EL (cell line): ENCODE measurements around the gene CALHM6.
"Not testable (repeated sequence)": the region's sequence is repeated elsewhere in the genome, so short reads cannot be mapped to it uniquely, and the experiment has no call there.

Experiments
- DNase-seq: peaks from one replicate; pipeline ENCODE4 v3.0.0-alpha.2; 2016

CALHM6 gene

GRCh38 chr6:116483616-116484015 is 22.4 kb downstream of the CALHM6 start:
- no peak for DNase-seq

GRCh38 chr6:116485559-116486184 is 24.5 kb downstream of the CALHM6 start:
- DNase-seq: no peak

GRCh38 chr6:116491610-116492330 is 30.6 kb downstream of the CALHM6 start:
- no peak for DNase-seq

GRCh38 chr6:116492331-116493067 is 31.3 kb downstream of the CALHM6 start:
- DNase-seq: no peak

GRCh38 chr6:116495161-116495560 is 34.0 kb downstream of the CALHM6 start:
- not testable (repeated sequence) for DNase-seq

- DNase-seq: no peak
Observed at GRCh38 chr6:116497113-116497676, 36.0 kb downstream of the CALHM6 start.

GRCh38 chr6:116500969-116501433 is 39.8 kb downstream of the CALHM6 start:
- no peak for DNase-seq

GRCh38 chr6:116507324-116507723 is 46.1 kb downstream of the CALHM6 start:
- peak; percentile 31 for DNase-seq

- DNase-seq: no peak
Observed at GRCh38 chr6:116508527-116508926, 47.4 kb downstream of the CALHM6 start.

GRCh38 chr6:116511424-116512110 is 50.4 kb downstream of the CALHM6 start, which contains the start of gene CALHM5:
TSS of gene CALHM5 (plus strand) at chr6:116511639. CDS start at chr6:116511697, 58 bp downstream.
- DNase-seq: peak; percentile 88

- DNase-seq: no peak
Observed at GRCh38 chr6:116512111-116512559, 51.0 kb downstream of the CALHM6 start.

- DNase-seq: no peak
Observed at GRCh38 chr6:116512734-116513133, 51.6 kb downstream of the CALHM6 start.
